Activated CD8-positive, alpha-beta memory T cell treated with anti-CD3 and anti-CD28 coated beads, Interleukin-2, amount 50 U/mL, for 48 hours (primary cell): ENCODE data around the gene SPRR2F.

Experiments used
- DNase-seq: peaks from one replicate; pipeline ENCODE4 v3.0.0-alpha.2; 2020

Gene SPRR2F

DNA sequence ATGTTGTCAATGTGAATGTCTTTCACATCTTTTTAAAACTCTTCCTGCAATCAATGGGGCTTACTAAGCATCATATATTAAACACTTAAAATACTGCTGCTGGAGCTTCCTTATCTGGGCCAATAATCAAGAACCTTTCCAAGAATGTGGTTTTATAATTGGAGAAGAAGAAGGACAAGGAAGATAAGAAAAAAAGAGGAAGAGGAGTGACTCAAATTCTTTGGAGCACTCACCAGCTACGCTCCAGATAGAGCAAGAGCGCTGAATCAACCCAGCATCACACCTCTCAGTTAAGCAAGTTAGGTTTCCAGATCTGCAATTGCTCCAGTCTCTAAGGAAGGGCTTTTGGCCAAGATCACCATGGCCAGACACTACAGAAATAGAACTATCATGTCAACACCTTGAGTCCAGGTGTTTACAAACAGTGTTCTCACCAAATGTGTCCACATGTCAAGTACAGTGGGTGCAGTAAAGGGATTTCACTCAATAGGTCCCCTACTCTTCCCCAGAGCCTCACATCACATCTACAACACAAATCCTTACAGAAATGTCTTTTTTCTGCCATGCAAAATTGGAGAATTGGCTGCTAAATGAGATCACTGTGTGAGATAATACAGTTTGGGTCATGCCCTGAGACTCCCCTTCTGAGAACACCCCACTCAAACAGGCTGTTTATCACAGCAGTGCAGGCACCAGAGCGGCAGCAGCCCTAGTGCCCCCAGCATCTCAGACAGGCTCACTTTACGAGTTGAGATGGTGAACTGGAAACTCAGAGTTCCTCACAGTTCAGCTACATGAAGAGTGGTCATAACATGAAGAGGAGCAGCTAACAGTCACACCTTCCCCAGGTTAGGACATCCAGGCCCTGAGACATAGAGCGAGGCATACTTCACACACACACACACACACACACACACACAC lies 40.2 kb downstream of the SPRR2F start:
- DNase-seq = no peak

DNA sequence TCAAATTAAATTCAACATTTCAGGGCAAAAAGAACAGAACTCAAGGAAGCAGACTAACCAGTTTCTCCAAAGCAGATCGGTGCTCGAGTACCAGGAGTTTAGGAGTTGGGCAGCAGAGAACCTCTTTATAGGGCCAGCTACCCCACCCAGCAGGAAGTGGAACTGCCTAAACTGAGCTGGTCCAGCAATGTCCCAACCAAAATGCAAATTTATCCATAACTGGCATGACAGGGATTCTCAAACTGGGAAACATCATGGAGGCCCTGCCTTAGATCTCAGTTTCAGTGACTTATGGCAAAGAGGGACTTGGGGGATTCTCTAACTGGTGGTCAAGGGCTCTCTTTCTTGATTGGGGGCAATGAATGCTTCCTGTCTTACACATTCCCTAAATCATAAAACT lies 41.8 kb downstream of the SPRR2F start, which contains the start of gene SPRR2B:
TSS of gene SPRR2B (minus strand) at position 101 of the 400 bp plus-strand sequence. CDS start 772 bp downstream, outside the sequence.
- DNase-seq = no peak

DNA sequence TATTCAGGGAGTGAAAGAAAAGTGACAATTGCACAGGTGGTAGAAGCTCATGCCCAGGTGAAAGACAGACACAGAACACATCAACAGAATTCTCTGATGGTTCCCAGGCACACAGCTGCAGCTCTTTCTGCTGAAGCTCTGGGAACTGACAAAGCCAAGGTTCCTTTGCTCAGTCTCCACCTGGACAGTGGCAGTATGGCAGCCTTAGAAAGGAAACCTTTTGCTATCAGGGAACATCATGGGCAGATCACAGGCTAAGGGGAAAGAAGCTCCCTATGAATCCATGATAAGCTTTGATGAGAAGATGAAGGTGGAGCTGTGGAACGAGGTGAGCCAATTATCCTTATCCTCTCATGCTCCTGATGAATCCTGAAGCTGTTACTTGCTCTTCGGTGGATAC lies 43.1 kb downstream of the SPRR2F start:
- no peak for DNase-seq
